ENCODE data around the gene EFL1. TPM values are rescaled to one million over a fixed set of nuclear protein-coding genes. Genes with fewer than 3 reads are reported as not detected.
A peak's percentile ranks its signal among the peaks of the same experiment; 100 is the strongest.
"Not testable (repeated sequence)": the region's sequence is repeated elsewhere in the genome, so short reads cannot be mapped to it uniquely, and the experiment has no call there.

EFL1 gene
- total and polyA plus RNA-seq, 10 of the 15 experiments (the other 5 are each of a cell fraction or from before 2014, with no cell fraction given) = 6.2 to 42.3 (median 24.7) TPM

GRCh38 chr15:82262422-82263026, at the start of gene EFL1, which contains the start of gene SAXO2 (continued):
- TF ChIP-seq PBX3 (IDR thresholded peaks at IDR 0.05; ENCODE audit: insufficient replicate concordance, low read depth, low read length) (peak; percentile 55), MTA2 (IDR thresholded peaks at IDR 0.05; ENCODE audit: low read depth) (peak; percentile 59; the same call in 1 of the 2 replicates), CHD1 (IDR thresholded peaks at IDR 0.05; ENCODE audit: low read depth, low read length) (no peak), ZBTB11 (CRISPR knock-in tag; IDR thresholded peaks at IDR 0.05) (no peak), CREB1 (IDR thresholded peaks at IDR 0.05; ENCODE audit: low read depth) (peak; percentile 78), MXI1 (IDR thresholded peaks at IDR 0.05; ENCODE audit: low read depth, low read length) (peak; percentile 96), PKNOX1 (IDR thresholded peaks at IDR 0.05) (peak; percentile 93)

GRCh38 chr15:82311321-82311720, 48.8 kb upstream of the EFL1 start:
- H3K27me3 ChIP-seq (replicated peaks in 1 of 2; ENCODE audit: control insufficient read depth in 2 of 2, insufficient read depth in 2 of 2, low read length in 1 of 2); H3K79me2 ChIP-seq (ENCODE audit: control insufficient read depth, insufficient read depth, low read length); in situ Hi-C loops (cut with MboI); H3K4me2 ChIP-seq (ENCODE audit: control insufficient read depth, insufficient read depth); intact Hi-C loops (cut with micrococcal nuclease; ENCODE audit: unreplicated experiment); H3K4me1 ChIP-seq (ENCODE audit: control insufficient read depth, insufficient read depth, low read length); H3K36me3 ChIP-seq (ENCODE audit: control insufficient read depth in 2 of 2, insufficient read depth in 2 of 2, low read length in 1 of 2); RAD21 ChIA-PET (ENCODE audit: unreplicated experiment); H2AFZ ChIP-seq (ENCODE audit: control insufficient read depth, low read depth, low read length); H3K4me3 ChIP-seq; H4K20me1 ChIP-seq (ENCODE audit: control insufficient read depth, insufficient read depth); FAIRE-seq; ATAC-seq; H3K9ac ChIP-seq (ENCODE audit: control insufficient read depth, insufficient read depth, low read length); POLR2A ChIA-PET; H3K27ac ChIP-seq (ENCODE audit: control insufficient read depth, insufficient read depth); CTCF ChIA-PET; H3K9me3 ChIP-seq (replicated peaks; ENCODE audit: control insufficient read depth, insufficient read depth, low read length); SMC1A ChIA-PET (ENCODE audit: uncharacterized antibody, unreplicated experiment); DNase-seq (ENCODE audit: low read depth, low spot score); BruUV-seq (replicated peaks): not testable (repeated sequence)
- WGBS (ENCODE audit: insufficient coverage, insufficient replicate concordance, low lambda C conversion rate, missing lambda C conversion rate) = 67% methylated on average over 3 of the region's 5 CpGs

Data from GM12878 (cell line).